RWPE2 (cell line): Measurements from ENCODE around the gene CCDC137.
A peak's percentile ranks its signal among the peaks of the same experiment; 100 is the strongest.

Experiments used
- ATAC-seq: fragments of 200-7000 bp; cut with Tn5 transposase; 3 replicates; pipeline ENCODE4 v1.9.1; 2021; ENCODE audit warnings: low read depth
- DNase-seq: peaks from one replicate; pipeline ENCODE4 v3.0.0-alpha.2; 2020; ENCODE audit warnings: low spot score
- H3K27ac ChIP-seq: fragments of 450-650 bp; 2 replicates; pipeline ENCODE4 v1.5.1; 2017; ENCODE audit warnings: mild to moderate bottlenecking; ENCODE audit not compliant: poor library complexity, severe bottlenecking
- H3K27me3 ChIP-seq: fragments of 250-450 bp; sonication (Bioruptor Pico); 2 replicates; pipeline ENCODE4 v1.5.1; 2021; ENCODE audit warnings: mild to moderate bottlenecking, moderate library complexity; ENCODE audit not compliant: insufficient read depth, poor library complexity, severe bottlenecking
- H3K36me3 ChIP-seq: fragments of 250-450 bp; sonication (Bioruptor Pico); 2 replicates; pipeline ENCODE4 v1.5.1; 2020; ENCODE audit warnings: low read depth, mild to moderate bottlenecking, moderate library complexity
- H3K4me1 ChIP-seq: fragments of 250-450 bp; sonication (Bioruptor Pico); 2 replicates; pipeline ENCODE4 v1.5.1; 2021; ENCODE audit warnings: mild to moderate bottlenecking, moderate library complexity; ENCODE audit not compliant: insufficient read depth, poor library complexity, severe bottlenecking
- H3K4me3 ChIP-seq: fragments of 250-450 bp; sonication (Bioruptor Pico); 2 replicates; pipeline ENCODE4 v1.5.1; 2021; ENCODE audit warnings: mild to moderate bottlenecking, moderate library complexity; ENCODE audit not compliant: severe bottlenecking
- H3K9me3 ChIP-seq: fragments of 250-450 bp; sonication (Bioruptor Pico); 2 replicates; pipeline ENCODE4 v1.5.1; 2021; ENCODE audit warnings: mild to moderate bottlenecking, moderate library complexity; ENCODE audit not compliant: severe bottlenecking
- CTCF ChIP-seq: fragments of 450-650 bp; IDR thresholded peaks from one replicate; pipeline ENCODE4 v1.5.1; 2017; ENCODE audit warnings: mild to moderate bottlenecking, moderate library complexity; ENCODE audit not compliant: poor library complexity, severe bottlenecking

CCDC137 gene

GRCh38 chr17:81703747-81704654 lies 37.5 kb downstream of the CCDC137 start:
- Histone ChIP-seq H3K27me3 (no peaks in the 10 kb centered on the region), H3K4me1 (peaks cover 7% of the 10 kb centered on the region), H3K9me3 (no peaks in the 10 kb centered on the region), H3K4me3 (peak overlapping the region; percentile 88), H3K36me3 (peaks cover 55% of the 10 kb centered on the region), H3K27ac (peak overlapping the region; percentile 84)
- DNase-seq (peak; percentile 52), ATAC-seq (no peak)
- no peak for TF ChIP-seq CTCF

- Histone ChIP-seq H3K27me3 (no peaks in the 10 kb centered on the region), H3K9me3 (no peaks in the 10 kb centered on the region), H3K36me3 (peaks cover 46% of the 10 kb centered on the region), H3K4me1 (peaks cover 7% of the 10 kb centered on the region), H3K4me3 (no peak overlapping the region), H3K27ac (no peak overlapping the region)
- DNase-seq = peak; percentile 60
- no peak for TF ChIP-seq CTCF
- no peak for ATAC-seq
These were observed 39.1 kb downstream of the CCDC137 start for GRCh38 chr17:81705518-81706231.

GRCh38 chr17:81706232-81706611 lies 39.7 kb downstream of the CCDC137 start:
- Histone ChIP-seq H3K4me1 (peaks cover 10% of the 10 kb centered on the region), H3K4me3 (no peak overlapping the region), H3K9me3 (no peaks in the 10 kb centered on the region), H3K27ac (no peak overlapping the region), H3K36me3 (peaks cover 40% of the 10 kb centered on the region), H3K27me3 (no peaks in the 10 kb centered on the region)
- DNase-seq (no peak), ATAC-seq (no peak)
- no peak for TF ChIP-seq CTCF

- H3K27me3 ChIP-seq = no peaks in the 10 kb centered on the region
- H3K4me1 ChIP-seq = peaks cover 6% of the 10 kb centered on the region
- no peak for ATAC-seq
- peaks cover 33% of the 10 kb centered on the region for H3K36me3 ChIP-seq
- no peak for TF ChIP-seq CTCF
- H3K4me3 ChIP-seq = no peak overlapping the region
- DNase-seq = no peak
- H3K9me3 ChIP-seq = no peaks in the 10 kb centered on the region
- H3K27ac ChIP-seq = no peak overlapping the region
These were observed 40.5 kb downstream of the CCDC137 start for GRCh38 chr17:81706757-81707624.
